Body of pancreas (tissue), 4 donors: ENCODE data around the gene FAM20C.

Source experiments
- POLR2A ChIP-seq, 3 donors: fragments of 450-650 bp; IDR thresholded peaks; one replicate each; pipeline ENCODE4 v1.6.1; 2016; ENCODE audit warnings: antibody characterized with exemption in 3 of 3, mild to moderate bottlenecking in 2 of 3
- TF ChIP-seq, protein P1 (sequence below), 7 experiments: fragments of 450-650 bp in 4 of 7; fragments of 200-600 bp in 3 of 7; sonication (generic) in 3 of 7; IDR thresholded peaks; one replicate each; pipeline ENCODE4 v1.5.1; 2016 to 2019; ENCODE audit warnings: antibody characterized with exemption in 7 of 7

- TF ChIP-seq, protein P1, sequence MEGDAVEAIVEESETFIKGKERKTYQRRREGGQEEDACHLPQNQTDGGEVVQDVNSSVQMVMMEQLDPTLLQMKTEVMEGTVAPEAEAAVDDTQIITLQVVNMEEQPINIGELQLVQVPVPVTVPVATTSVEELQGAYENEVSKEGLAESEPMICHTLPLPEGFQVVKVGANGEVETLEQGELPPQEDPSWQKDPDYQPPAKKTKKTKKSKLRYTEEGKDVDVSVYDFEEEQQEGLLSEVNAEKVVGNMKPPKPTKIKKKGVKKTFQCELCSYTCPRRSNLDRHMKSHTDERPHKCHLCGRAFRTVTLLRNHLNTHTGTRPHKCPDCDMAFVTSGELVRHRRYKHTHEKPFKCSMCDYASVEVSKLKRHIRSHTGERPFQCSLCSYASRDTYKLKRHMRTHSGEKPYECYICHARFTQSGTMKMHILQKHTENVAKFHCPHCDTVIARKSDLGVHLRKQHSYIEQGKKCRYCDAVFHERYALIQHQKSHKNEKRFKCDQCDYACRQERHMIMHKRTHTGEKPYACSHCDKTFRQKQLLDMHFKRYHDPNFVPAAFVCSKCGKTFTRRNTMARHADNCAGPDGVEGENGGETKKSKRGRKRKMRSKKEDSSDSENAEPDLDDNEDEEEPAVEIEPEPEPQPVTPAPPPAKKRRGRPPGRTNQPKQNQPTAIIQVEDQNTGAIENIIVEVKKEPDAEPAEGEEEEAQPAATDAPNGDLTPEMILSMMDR (IDR thresholded peaks at IDR 0.05): no peak
- TF ChIP-seq POLR2A (IDR thresholded peaks at IDR 0.05): no peak
Observed at GRCh38 chr7:304574-305409, 112.4 kb downstream of the FAM20C start.
